ENCODE results near the gene SFXN5.
"Not testable (repeated sequence)": the region's sequence is repeated elsewhere in the genome, so short reads cannot be mapped to it uniquely, and the experiment has no call there.

The SFXN5 gene

GRCh38 chr2:72921853-72922252 is 149.7 kb downstream of the SFXN5 start:
- no peak for DNase-seq (ENCODE audit: low spot score)

GRCh38 chr2:72921088-72921851 is 150.2 kb downstream of the SFXN5 start:
- DNase-seq (ENCODE audit: low spot score), result no peak

GRCh38 chr2:72920318-72921087 is 151.0 kb downstream of the SFXN5 start:
- no peak for DNase-seq (ENCODE audit: low spot score)

- no peak for DNase-seq (ENCODE audit: low spot score)
Measured at GRCh38 chr2:72919414-72920317, 151.8 kb downstream of the SFXN5 start.

- no peak for DNase-seq (ENCODE audit: low spot score)
Measured at GRCh38 chr2:72917877-72918553, 153.5 kb downstream of the SFXN5 start.

GRCh38 chr2:72917138-72917876 is 154.2 kb downstream of the SFXN5 start, which contains the start of gene EMX1:
Gene EMX1 (plus strand): TSS chr2:72917519. CDS start chr2:72917853, 334 bp downstream.
- no peak for DNase-seq (ENCODE audit: low spot score)

GRCh38 chr2:72916743-72917137 is 154.8 kb downstream of the SFXN5 start:
- no peak for DNase-seq (ENCODE audit: low spot score)

- no peak for DNase-seq (ENCODE audit: low spot score)
Measured at GRCh38 chr2:72915907-72916742, 155.4 kb downstream of the SFXN5 start.

- DNase-seq (ENCODE audit: low spot score), result no peak
Measured at GRCh38 chr2:72915320-72915906, 156.1 kb downstream of the SFXN5 start.

- no peak for DNase-seq (ENCODE audit: low spot score)
Measured at GRCh38 chr2:72914589-72915319, 156.8 kb downstream of the SFXN5 start.

- no peak for DNase-seq (ENCODE audit: low spot score)
Measured at GRCh38 chr2:72914206-72914559, 157.3 kb downstream of the SFXN5 start.

GRCh38 chr2:72913486-72914205 is 157.9 kb downstream of the SFXN5 start:
- no peak for DNase-seq (ENCODE audit: low spot score)

- no peak for DNase-seq (ENCODE audit: low spot score)
Measured at GRCh38 chr2:72911256-72911655, 160.3 kb downstream of the SFXN5 start.

- DNase-seq (ENCODE audit: low spot score), result no peak
Measured at GRCh38 chr2:72908741-72909140, 162.8 kb downstream of the SFXN5 start.

- DNase-seq (ENCODE audit: low spot score), result not testable (repeated sequence)
Measured at GRCh38 chr2:72907369-72907768, 164.1 kb downstream of the SFXN5 start.

- DNase-seq (ENCODE audit: low spot score), result no peak
Measured at GRCh38 chr2:72901426-72901825, 170.1 kb downstream of the SFXN5 start.

- no peak for DNase-seq (ENCODE audit: low spot score)
Measured at GRCh38 chr2:72900191-72900825, 171.2 kb downstream of the SFXN5 start.

GRCh38 chr2:72898585-72898906 is 173.0 kb downstream of the SFXN5 start:
- no peak for DNase-seq (ENCODE audit: low spot score)

Measured in hematopoietic multipotent progenitor cell treated with erythropoietin and hydrocortisone succinate and interleukin-3 and kit ligand, for 15 days (in vitro differentiated cells).